Naive B cell (primary cell): ENCODE data around the gene SLC6A1. TPM values are rescaled to one million over a fixed set of nuclear protein-coding genes. Genes with fewer than 3 reads are reported as not detected.
"Not testable (repeated sequence)": the region's sequence is repeated elsewhere in the genome, so short reads cannot be mapped to it uniquely, and the experiment has no call there.

ENCODE experiments used
- ATAC-seq, 2 donors: fragments of 150-1000 bp; cut with Tn5 transposase; 2 replicates each; pipeline ENCODE4 v1.10.0; 2021; ENCODE audit warnings: low read depth in 2 of 2, mild to moderate bottlenecking in 2 of 2, moderate library complexity in 2 of 2
- DNase-seq: peaks from one replicate; pipeline ENCODE4 v3.0.0; 2022
- H3K27ac Mint-ChIP-seq, 6 donors: one replicate each; pipeline ENCODE4 v1.8.0; 2020 to 2022; ENCODE audit warnings: mild to moderate bottlenecking in 6 of 6, mixed read lengths in 6 of 6, moderate library complexity in 5 of 6, inconsistent platforms in 2 of 6
- H3K27me3 Mint-ChIP-seq, 3 donors: one replicate each; pipeline ENCODE4 v1.8.0; 2021 to 2022; ENCODE audit warnings: mixed read lengths in 3 of 3, mild to moderate bottlenecking in 1 of 3
- H3K36me3 Mint-ChIP-seq, 2 donors: one replicate each; pipeline ENCODE4 v1.8.0; 2020 to 2022; ENCODE audit warnings: mixed read lengths in 2 of 2, inconsistent platforms in 1 of 2, mild to moderate bottlenecking in 1 of 2
- H3K4me1 Mint-ChIP-seq, 3 donors: one replicate each; pipeline ENCODE4 v1.8.0; 2020 to 2022; ENCODE audit warnings: mixed read lengths in 3 of 3, inconsistent platforms in 1 of 3, mild to moderate bottlenecking in 1 of 3, moderate library complexity in 1 of 3
- H3K4me3 Mint-ChIP-seq, 8 donors: one replicate each; pipeline ENCODE4 v1.8.0; 2020 to 2022; ENCODE audit warnings: mild to moderate bottlenecking in 8 of 8, mixed read lengths in 8 of 8, moderate library complexity in 8 of 8, inconsistent platforms in 2 of 8
- H3K9me3 Mint-ChIP-seq, 7 donors: one replicate each; pipeline ENCODE4 v1.8.0; 2020 to 2022; ENCODE audit warnings: mixed read lengths in 7 of 7, mild to moderate bottlenecking in 5 of 7, inconsistent platforms in 2 of 7, moderate library complexity in 1 of 7
- polyA plus RNA-seq, 6 donors: library from polyadenylated mRNA; unstranded; fragments of 300-500 nt; fragmentation: Illumina TruSeq; gene quantifications; one replicate each; pipeline ENCODE4 v1.2.3, GENCODE V29; 2021; ENCODE audit warnings: low read depth in 6 of 6

SLC6A1 gene
- polyA plus RNA-seq, 6 donors from 2014 or later: not detected

DNA sequence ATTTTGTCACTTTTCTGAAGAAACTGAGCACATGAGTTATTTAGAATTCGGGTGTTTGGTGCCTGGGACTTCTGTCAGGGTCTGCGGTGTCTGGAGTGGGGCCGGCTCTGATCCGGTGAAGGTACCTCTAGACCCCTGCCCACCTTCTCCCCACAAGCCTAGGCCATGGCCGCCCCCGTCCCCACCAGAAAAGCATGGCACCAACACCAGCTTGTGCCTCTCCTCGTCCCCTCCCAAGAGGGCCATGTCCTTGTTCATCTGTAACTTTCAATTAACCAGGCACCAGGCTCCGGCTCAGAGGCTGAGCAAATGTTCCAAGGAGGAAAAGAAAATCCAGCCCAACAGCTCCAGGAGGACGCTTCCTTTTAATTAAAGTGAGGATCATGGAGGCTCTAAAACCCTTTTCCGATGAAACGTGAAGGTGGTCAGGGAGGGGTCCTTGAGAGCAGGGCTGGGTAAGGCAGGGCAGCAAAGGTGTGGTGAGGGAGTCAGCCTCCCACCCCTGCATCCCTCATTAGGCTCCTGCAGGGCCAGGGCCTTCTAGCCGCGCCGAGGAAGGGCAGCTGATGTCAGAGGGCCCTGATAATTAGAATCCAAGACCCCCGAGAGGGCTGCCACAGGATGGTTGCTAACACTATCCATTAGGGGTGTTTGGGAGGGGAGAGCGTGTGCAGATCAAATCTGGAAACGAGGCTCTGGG lies 62.3 kb downstream of the SLC6A1 start:
- Mint-ChIP-seq H3K36me3 (no peaks in the 10 kb centered on the region), H3K27me3 (peaks cover 35 to 46% (median 42%) of the 10 kb centered on the region in 3 donors), H3K27ac (no peak overlapping the region), H3K9me3 (peaks cover 0 to 2% (median 0%) of the 10 kb centered on the region in 7 donors), H3K4me1 (peaks cover 0 to 3% (median 0%) of the 10 kb centered on the region in 3 donors), H3K4me3 (no peak overlapping the region)
- no peak for ATAC-seq
- no peak for DNase-seq

DNA sequence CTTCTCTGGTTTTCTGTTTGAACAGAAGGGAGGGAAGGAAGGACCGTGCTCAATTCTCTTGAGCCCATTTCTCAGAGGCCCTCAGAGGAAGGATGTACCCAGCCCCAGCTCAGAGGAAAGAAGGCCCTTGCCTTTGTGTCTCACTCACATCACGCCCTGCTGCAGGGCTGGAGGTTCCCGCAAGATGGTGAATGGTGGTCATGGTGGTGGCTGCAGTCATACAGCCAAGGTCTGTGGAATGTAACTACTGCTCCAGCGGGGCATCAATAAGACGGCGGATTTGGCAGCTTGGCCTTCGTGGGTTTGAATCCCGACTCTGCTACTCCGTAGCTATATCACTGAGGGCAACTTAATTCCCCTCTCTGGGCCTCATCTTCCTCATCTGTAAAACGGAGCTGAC lies 62.9 kb downstream of the SLC6A1 start:
- no peak overlapping the region for H3K27ac Mint-ChIP-seq
- peaks cover 0 to 3% (median 0%) of the 10 kb centered on the region in 7 donors for H3K9me3 Mint-ChIP-seq
- DNase-seq: no peak
- H3K27me3 Mint-ChIP-seq: peaks cover 38 to 46% (median 40%) of the 10 kb centered on the region in 3 donors
- no peak for ATAC-seq
- peak overlapping the region in 1 of 8 donors; percentile 17 for H3K4me3 Mint-ChIP-seq
- no peaks in the 10 kb centered on the region for H3K36me3 Mint-ChIP-seq
- peaks cover 0 to 6% (median 4%) of the 10 kb centered on the region in 3 donors for H3K4me1 Mint-ChIP-seq

DNA sequence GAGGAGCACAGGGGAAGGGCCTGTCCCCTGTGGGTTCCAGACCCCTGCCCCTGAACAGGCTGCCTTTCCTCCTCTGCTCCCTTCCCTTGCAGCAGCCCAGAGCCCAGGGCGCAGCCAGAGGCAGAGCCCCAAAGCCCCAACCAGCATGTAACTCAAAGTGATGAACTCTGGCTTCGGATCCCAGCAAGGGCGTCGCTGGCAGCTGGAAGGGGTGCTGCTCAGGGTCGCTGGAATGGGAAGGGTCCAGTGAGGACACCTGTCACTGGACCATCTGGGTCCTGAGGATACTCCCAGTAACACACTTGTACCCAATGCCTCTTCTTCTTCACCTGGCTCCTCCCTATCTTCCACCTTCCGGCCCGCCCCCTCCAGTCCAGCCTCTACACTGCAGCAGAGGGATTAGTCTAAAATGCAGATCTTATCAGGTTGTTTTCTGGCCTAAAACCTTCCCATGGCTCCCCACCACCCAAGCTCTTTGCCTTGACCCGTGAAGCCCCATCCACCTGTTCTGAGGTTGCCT lies 64.0 kb downstream of the SLC6A1 start:
- ATAC-seq: no peak

GRCh38 chr3:11057655-11058054 lies 65.1 kb downstream of the SLC6A1 start:
- peaks cover 0 to 4% (median 3%) of the 10 kb centered on the region in 3 donors for H3K4me1 Mint-ChIP-seq
- ATAC-seq: no peak
- no peak overlapping the region for H3K27ac Mint-ChIP-seq
- no peak for DNase-seq
- H3K9me3 Mint-ChIP-seq: peaks cover 0 to 8% (median 5%) of the 10 kb centered on the region in 7 donors
- no peaks in the 10 kb centered on the region for H3K36me3 Mint-ChIP-seq
- no peak overlapping the region for H3K4me3 Mint-ChIP-seq
- peaks cover 25 to 43% (median 29%) of the 10 kb centered on the region in 3 donors for H3K27me3 Mint-ChIP-seq

More for the DNA sequence above, 64.0 kb downstream of the SLC6A1 start:
- peaks cover 32 to 40% (median 36%) of the 10 kb centered on the region in 3 donors for H3K27me3 Mint-ChIP-seq
- peaks cover 0 to 4% (median 3%) of the 10 kb centered on the region in 3 donors for H3K4me1 Mint-ChIP-seq
- no peaks in the 10 kb centered on the region for H3K36me3 Mint-ChIP-seq
- no peak for DNase-seq
- peaks cover 0 to 3% (median 0%) of the 10 kb centered on the region in 7 donors for H3K9me3 Mint-ChIP-seq
- no peak overlapping the region for H3K4me3 Mint-ChIP-seq
- peak overlapping the region in 1 of 6 donors; percentile 60 for H3K27ac Mint-ChIP-seq

- Mint-ChIP-seq H3K27ac (peak overlapping the region in 1 of 6 donors; percentile 40), H3K4me1 (peaks cover 0 to 4% (median 3%) of the 10 kb centered on the region in 3 donors), H3K36me3 (no peaks in the 10 kb centered on the region), H3K4me3 (no peak overlapping the region), H3K27me3 (peaks cover 14 to 35% (median 25%) of the 10 kb centered on the region in 3 donors), H3K9me3 (peaks cover 0 to 18% (median 9%) of the 10 kb centered on the region in 7 donors)
- ATAC-seq (no peak), DNase-seq (no peak)
Observed at GRCh38 chr3:11059090-11059798, 66.7 kb downstream of the SLC6A1 start.

DNA sequence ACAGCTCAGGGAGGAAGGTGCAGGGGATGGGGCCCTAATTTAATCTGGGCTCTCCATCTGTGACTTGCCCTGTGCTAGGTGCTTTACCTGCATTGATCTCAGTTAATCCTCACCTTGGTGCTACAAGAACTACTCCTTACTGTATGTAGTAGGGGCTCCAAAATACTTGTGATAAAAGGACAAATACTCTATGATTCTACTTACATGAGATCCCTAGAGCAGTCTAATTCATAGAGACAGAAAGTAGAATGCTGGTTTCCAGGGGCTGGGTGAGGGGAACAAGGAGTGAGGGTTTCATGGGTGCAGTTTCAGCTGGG lies 67.2 kb downstream of the SLC6A1 start:
- Mint-ChIP-seq H3K36me3 (no peaks in the 10 kb centered on the region), H3K27me3 (peaks cover 10 to 32% (median 25%) of the 10 kb centered on the region in 3 donors), H3K27ac (no peak overlapping the region), H3K4me3 (no peak overlapping the region), H3K9me3 (peaks cover 0 to 24% (median 13%) of the 10 kb centered on the region in 7 donors), H3K4me1 (peaks cover 0 to 4% (median 3%) of the 10 kb centered on the region in 3 donors)
- no peak for DNase-seq
- no peak for ATAC-seq

DNA sequence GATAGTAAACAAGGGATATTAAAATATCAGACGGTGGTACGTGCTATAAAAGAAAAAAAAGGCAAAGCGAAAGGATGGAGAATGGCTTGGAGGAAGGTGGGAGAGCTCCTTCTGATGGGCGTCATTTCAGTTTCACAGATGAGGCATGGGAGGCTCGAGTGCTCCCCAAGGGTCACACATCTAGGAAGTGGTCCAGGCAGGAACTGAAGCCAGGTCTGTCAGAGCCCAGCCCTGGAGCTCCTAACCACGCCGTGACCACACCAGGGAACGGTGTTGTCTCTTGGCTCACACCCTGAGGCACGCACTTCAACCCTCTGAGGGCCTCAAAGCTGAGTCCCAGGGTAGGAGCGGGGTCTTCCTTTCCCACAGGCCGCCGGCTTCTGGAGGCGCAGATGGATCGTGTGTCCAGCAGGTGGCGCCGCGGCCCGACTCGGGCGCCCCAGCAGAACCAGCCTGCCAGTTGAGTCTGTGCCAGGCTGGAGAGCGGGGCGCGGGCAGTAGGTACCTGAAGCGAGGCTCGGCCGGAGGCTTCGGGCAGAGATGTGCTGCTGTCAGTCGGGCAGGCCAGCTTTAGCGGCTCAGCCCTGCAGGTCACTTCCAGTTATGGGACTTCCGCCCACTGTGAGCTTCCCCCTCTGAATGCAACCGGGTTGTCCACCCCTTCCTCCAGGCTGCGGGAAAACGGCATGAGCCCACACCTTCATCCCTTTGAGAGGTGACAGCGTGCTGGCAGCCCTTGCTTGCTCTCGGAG lies 68.1 kb downstream of the SLC6A1 start:
- peaks cover 5 to 29% (median 24%) of the 10 kb centered on the region in 3 donors for H3K27me3 Mint-ChIP-seq
- H3K36me3 Mint-ChIP-seq: no peaks in the 10 kb centered on the region
- peaks cover 0 to 4% (median 3%) of the 10 kb centered on the region in 3 donors for H3K4me1 Mint-ChIP-seq
- H3K4me3 Mint-ChIP-seq: no peak overlapping the region
- DNase-seq: peak; percentile 28
- ATAC-seq: peak; percentile 41 to 59
- peaks cover 0 to 26% (median 18%) of the 10 kb centered on the region in 7 donors for H3K9me3 Mint-ChIP-seq
- H3K27ac Mint-ChIP-seq: peak overlapping the region in 3 of 6 donors; percentile 14 to 50 (median 38)

DNA sequence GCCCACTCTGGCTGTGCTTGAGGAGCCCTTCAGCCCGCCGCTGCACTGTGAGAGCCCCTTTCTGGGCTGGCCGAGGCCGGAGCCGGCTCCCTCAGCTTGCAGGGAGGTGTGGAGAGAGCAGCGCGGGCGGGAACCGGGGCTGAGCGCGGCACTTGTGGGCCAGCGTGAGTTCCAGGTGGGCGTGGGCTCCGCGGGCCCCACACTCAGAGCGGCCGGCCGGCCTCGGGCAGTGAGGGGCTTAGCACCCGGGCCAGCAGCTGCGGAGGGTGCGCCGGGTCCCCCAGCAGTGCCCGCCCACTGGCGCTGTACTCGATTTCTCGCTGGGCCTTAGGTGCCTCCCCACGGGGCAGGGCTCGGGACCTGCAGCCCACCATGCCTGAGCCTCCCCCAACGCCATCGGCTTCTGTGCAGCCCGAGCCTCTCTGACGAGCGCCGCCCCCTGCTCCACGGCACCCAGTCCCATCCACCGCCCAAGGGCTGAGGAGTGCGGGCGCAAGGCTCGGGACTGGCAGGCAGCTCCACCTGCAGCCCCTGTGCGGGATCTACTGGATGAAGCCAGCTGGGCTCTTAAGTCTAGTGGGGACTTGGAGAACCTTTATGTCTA lies 68.8 kb downstream of the SLC6A1 start:
- not testable (repeated sequence) for H3K4me3 Mint-ChIP-seq, H3K27ac Mint-ChIP-seq, H3K36me3 Mint-ChIP-seq, DNase-seq, ATAC-seq, H3K4me1 Mint-ChIP-seq
- Mint-ChIP-seq H3K9me3 (peaks cover 0 to 27% (median 18%) of the 10 kb centered on the region in 7 donors), H3K27me3 (peaks cover 5 to 25% (median 20%) of the 10 kb centered on the region in 3 donors)

DNA sequence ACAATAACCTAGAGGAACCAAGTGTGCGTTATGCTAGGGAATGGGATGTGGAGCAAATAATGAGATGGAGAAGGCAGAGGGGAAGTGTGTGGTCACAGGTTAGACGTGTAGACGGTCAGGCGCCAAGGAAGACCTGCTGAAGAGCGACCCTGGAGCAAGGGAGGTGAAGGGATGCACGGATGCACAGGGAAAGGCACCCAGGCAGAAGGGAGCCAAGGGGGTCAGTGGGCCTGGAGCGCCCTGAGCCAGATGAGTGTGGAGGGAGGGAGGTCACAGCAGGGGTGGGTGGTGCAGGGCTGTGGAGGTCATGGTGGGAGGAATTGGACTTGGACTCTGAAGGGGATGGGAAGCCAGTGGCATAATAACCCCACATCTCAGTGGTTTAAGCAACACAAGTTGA lies 70.2 kb downstream of the SLC6A1 start:
- Mint-ChIP-seq H3K9me3 (peaks cover 0 to 35% (median 16%) of the 10 kb centered on the region in 7 donors), H3K4me3 (no peak overlapping the region), H3K27me3 (peaks cover 5 to 16% (median 13%) of the 10 kb centered on the region in 3 donors), H3K4me1 (peaks cover 0 to 4% (median 3%) of the 10 kb centered on the region in 3 donors), H3K27ac (no peak overlapping the region), H3K36me3 (no peaks in the 10 kb centered on the region)
- DNase-seq (no peak), ATAC-seq (no peak)

GRCh38 chr3:11071096-11071755 lies 78.7 kb downstream of the SLC6A1 start:
- H3K27ac Mint-ChIP-seq: no peak overlapping the region
- ATAC-seq: no peak
- peaks cover 0 to 8% of the 10 kb centered on the region in 2 donors for H3K36me3 Mint-ChIP-seq
- peaks cover 0 to 37% (median 10%) of the 10 kb centered on the region in 7 donors for H3K9me3 Mint-ChIP-seq
- H3K4me3 Mint-ChIP-seq: no peak overlapping the region
- H3K27me3 Mint-ChIP-seq: peaks cover 26 to 31% (median 26%) of the 10 kb centered on the region in 3 donors
- no peaks in the 10 kb centered on the region for H3K4me1 Mint-ChIP-seq
- DNase-seq: no peak

- Mint-ChIP-seq H3K27me3 (peaks cover 24 to 31% (median 26%) of the 10 kb centered on the region in 3 donors), H3K36me3 (peaks cover 0 to 8% of the 10 kb centered on the region in 2 donors), H3K4me3 (no peak overlapping the region), H3K9me3 (peaks cover 0 to 27% (median 9%) of the 10 kb centered on the region in 7 donors), H3K27ac (no peak overlapping the region), H3K4me1 (no peaks in the 10 kb centered on the region)
- no peak for ATAC-seq
- no peak for DNase-seq
Observed at GRCh38 chr3:11072631-11073030, 80.1 kb downstream of the SLC6A1 start.

- Mint-ChIP-seq H3K4me1 (peaks cover 4 to 7% (median 5%) of the 10 kb centered on the region in 3 donors), H3K27me3 (peaks cover 21 to 26% (median 21%) of the 10 kb centered on the region in 3 donors), H3K4me3 (no peak overlapping the region), H3K27ac (no peak overlapping the region), H3K36me3 (peaks cover 0 to 8% of the 10 kb centered on the region in 2 donors), H3K9me3 (peaks cover 0 to 20% (median 6%) of the 10 kb centered on the region in 7 donors)
- ATAC-seq (no peak), DNase-seq (no peak)
Observed at GRCh38 chr3:11074011-11074410, 81.5 kb downstream of the SLC6A1 start.
